K562 (cell line): ENCODE data around the gene RNPEPL1. TPM values are rescaled to one million over a fixed set of nuclear protein-coding genes. Genes with fewer than 3 reads are reported as not detected.
A peak's percentile ranks its signal among the peaks of the same experiment; 100 is the strongest.

Source experiments
- ARID1B ChIP-seq: fragments of 450-650 bp; IDR thresholded peaks from 2 replicates; pipeline ENCODE4 v1.6.1; 2016; ENCODE audit warnings: antibody characterized with exemption, mild to moderate bottlenecking, inconsistent platforms
- COPS2 ChIP-seq: fragments of 450-650 bp; conservative IDR thresholded peaks from 2 replicates; pipeline ENCODE4 v1.6.1; 2016; ENCODE audit warnings: mild to moderate bottlenecking, moderate library complexity
- CREBBP ChIP-seq: IDR thresholded peaks from one replicate; pipeline ENCODE4 v1.6.1; 2012; ENCODE audit warnings: low read depth, mild to moderate bottlenecking, control low read depth, inconsistent platforms, low read length
- CTCFL ChIP-seq: IDR thresholded peaks from 2 replicates; pipeline ENCODE4 v1.6.1; 2011; ENCODE audit warnings: borderline replicate concordance, low read depth, mild to moderate bottlenecking, moderate library complexity, low read length; ENCODE audit not compliant: insufficient read depth, poor library complexity, severe bottlenecking
- HDAC6 ChIP-seq: IDR thresholded peaks from 2 replicates; pipeline ENCODE4 v1.6.1; 2012; ENCODE audit warnings: low read depth, mild to moderate bottlenecking, control low read depth, inconsistent platforms, low read length, moderate library complexity
- KAT2B ChIP-seq: IDR thresholded peaks from one replicate; pipeline ENCODE4 v1.6.1; 2012; ENCODE audit warnings: low read depth, mild to moderate bottlenecking, control low read depth, inconsistent platforms, low read length, moderate library complexity
- MBD2 ChIP-seq: sonication (generic); IDR thresholded peaks from 2 replicates; pipeline ENCODE4 v1.6.1; 2016; ENCODE audit warnings: low read depth, borderline replicate concordance
- MLLT1 ChIP-seq, 2 experiments: fragments of 450-650 bp; IDR thresholded peaks; 2 replicates each; pipeline ENCODE4 v1.6.1; 2016
- NFXL1 ChIP-seq: fragments of 450-650 bp; formaldehyde crosslinking; IDR thresholded peaks from 2 replicates; pipeline ENCODE4 v1.4.0; 2021; ENCODE audit warnings: mild to moderate bottlenecking
- NR2C1 ChIP-seq, 2 experiments: fragments of 450-650 bp; IDR thresholded peaks; 2 replicates each; pipeline ENCODE4 v1.6.1; 2017; ENCODE audit warnings: mild to moderate bottlenecking in 2 of 2, antibody characterized with exemption in 1 of 2, inconsistent platforms in 1 of 2, missing compliant biosample characterization in 1 of 2, missing genetic modification characterization in 1 of 2
- PHF8 ChIP-seq: fragments of 200-600 bp; sonication (generic); IDR thresholded peaks from 2 replicates; pipeline ENCODE4 v1.6.1; 2012; ENCODE audit warnings: mixed run types, mild to moderate bottlenecking, inconsistent platforms, low read length, moderate library complexity, borderline replicate concordance
- PHTF2 ChIP-seq: fragments of 250-450 bp; sonication (Bioruptor Pico); IDR thresholded peaks from 2 replicates; pipeline ENCODE4 v1.5.0; 2021; ENCODE audit warnings: mild to moderate bottlenecking
- PKNOX1 ChIP-seq: fragments of 450-650 bp; IDR thresholded peaks from 2 replicates; pipeline ENCODE4 v1.6.1; 2016
- POLR2B ChIP-seq: fragments of 450-650 bp; IDR thresholded peaks from 2 replicates; pipeline ENCODE4 v1.6.1; 2018; ENCODE audit warnings: low read depth; ENCODE audit not compliant: partially characterized antibody
- TAF7 ChIP-seq: fragments of 450-650 bp; IDR thresholded peaks from 2 replicates; pipeline ENCODE4 v1.6.1; 2016; ENCODE audit warnings: missing genetic modification characterization, missing compliant biosample characterization
- ZNF175 ChIP-seq: fragments of 200-800 bp; sonication (Bioruptor generic); IDR thresholded peaks from 2 replicates; pipeline ENCODE4 v1.6.1; 2016; ENCODE audit warnings: low read depth, mild to moderate bottlenecking, missing genetic modification characterization, missing compliant biosample characterization
- ZNF699 ChIP-seq: fragments of 250-450 bp; sonication (Bioruptor Pico); IDR thresholded peaks from 2 replicates; pipeline ENCODE4 v1.8.0; 2021; ENCODE audit warnings: mild to moderate bottlenecking, moderate library complexity; ENCODE audit not compliant: insufficient replicate concordance
- polyA plus RNA-seq, 8 experiments: library from polyadenylated mRNA; depleted of rRNA in 4 of 8; stranded (reverse) in 5 of 8; unstranded in 3 of 8; fragments of >200 nt; fragmentation: Nextera tagmentation in 2 of 8; fragmentation: Illumina TruSeq in 1 of 8; extraction: Ambion mirVana in 2 of 8; extraction: Trizol in 1 of 8; gene quantifications; 2 replicates each; pipeline versions ENCODE4 v1.2.1 to v1.2.3, GENCODE V29; 2011 to 2014; ENCODE audit warnings: inconsistent platforms in 1 of 8, missing spikeins in 1 of 8
- total RNA-seq, 7 experiments: library from RNA; depleted of rRNA in 6 of 7; stranded (reverse); fragments of >200 nt in 6 of 7; fragmentation: Illumina TruSeq in 2 of 7; extraction: Trizol in 2 of 7; gene quantifications; 2 replicates each; pipeline versions ENCODE4 v1.2.1 to v1.2.3, GENCODE V29; 2011 to 2021; ENCODE audit warnings: low replicate concordance in 1 of 7
- TF ChIP-seq, protein P1 (sequence below): IDR thresholded peaks from 2 replicates; pipeline ENCODE4 v1.6.1; 2012; ENCODE audit warnings: low read depth, low read length, improper control_type of control experiment, borderline replicate concordance
- TF ChIP-seq, protein P2 (sequence below): IDR thresholded peaks from 2 replicates; pipeline ENCODE4 v1.6.1; 2011; ENCODE audit not compliant: insufficient read length; ENCODE audit errors: extremely low read depth

RNPEPL1 gene
- total and polyA plus RNA-seq, 9 of the 15 experiments (the other 6 are each of a cell fraction or from before 2014, with no cell fraction given) = 0.07 to 38.7 (median 5.6) TPM

DNA sequence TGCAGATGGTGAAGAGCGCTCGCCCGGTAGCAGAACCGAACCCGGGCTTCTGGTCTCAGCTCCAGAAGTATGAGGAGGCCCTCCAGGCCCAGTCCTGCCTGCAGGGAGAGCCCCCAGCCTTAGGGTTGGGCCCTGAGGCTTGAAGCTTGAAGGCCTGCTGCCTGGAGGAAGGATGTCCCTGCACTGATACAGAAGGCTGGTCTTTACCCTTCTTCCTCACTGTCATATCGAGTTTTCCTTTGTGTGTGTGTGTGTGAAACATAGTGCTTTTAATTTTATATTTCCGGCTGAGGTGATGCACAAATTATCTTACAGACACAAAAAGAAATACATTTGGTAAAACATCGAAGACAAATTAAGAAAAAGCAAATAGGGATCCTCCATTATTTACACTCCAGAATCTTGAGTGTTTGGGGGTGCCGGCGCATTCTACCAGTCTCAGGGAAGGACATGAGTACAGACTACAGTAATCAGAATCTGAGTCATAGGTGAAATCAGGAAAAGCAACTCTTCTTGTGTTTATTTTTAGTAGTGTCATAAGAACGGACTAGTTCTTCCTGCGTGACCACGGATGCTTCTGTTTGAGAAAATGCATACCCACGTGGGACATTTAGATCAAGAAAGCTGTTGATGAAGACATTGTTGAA, 6.8 kb upstream of the RNPEPL1 start (continued):
- no peak for TF ChIP-seq HDAC6
- no peak for TF ChIP-seq COPS2
- TF ChIP-seq, protein P1, sequence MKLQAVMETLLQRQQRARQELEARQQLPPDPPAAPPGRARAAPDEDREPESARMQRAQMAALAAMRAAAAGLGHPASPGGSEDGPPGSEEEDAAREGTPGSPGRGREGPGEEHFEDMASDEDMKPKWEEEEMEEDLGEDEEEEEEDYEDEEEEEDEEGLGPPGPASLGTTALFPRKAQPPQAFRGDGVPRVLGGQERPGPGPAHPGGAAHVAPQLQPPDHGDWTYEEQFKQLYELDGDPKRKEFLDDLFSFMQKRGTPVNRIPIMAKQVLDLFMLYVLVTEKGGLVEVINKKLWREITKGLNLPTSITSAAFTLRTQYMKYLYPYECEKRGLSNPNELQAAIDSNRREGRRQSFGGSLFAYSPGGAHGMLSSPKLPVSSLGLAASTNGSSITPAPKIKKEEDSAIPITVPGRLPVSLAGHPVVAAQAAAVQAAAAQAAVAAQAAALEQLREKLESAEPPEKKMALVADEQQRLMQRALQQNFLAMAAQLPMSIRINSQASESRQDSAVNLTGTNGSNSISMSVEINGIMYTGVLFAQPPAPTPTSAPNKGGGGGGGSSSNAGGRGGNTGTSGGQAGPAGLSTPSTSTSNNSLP = no peak
- peak; percentile 39; the same call in 1 of the 2 replicates for TF ChIP-seq ZNF175 (CRISPR knock-in tag)
- 0 out of 2 replicates have a peak, but pooled peaks have one; percentile 10 for TF ChIP-seq ARID1B
- no peak for TF ChIP-seq CTCFL
- TF ChIP-seq NR2C1 (IDR thresholded peaks at IDR 0.05) = no peak
- no peak for TF ChIP-seq NR2C1 (tag; IDR thresholded peaks at IDR 0.05)
- TF ChIP-seq POLR2B = peak; percentile 73
- 0 out of 2 replicates have a peak, but pooled peaks have one; percentile 9 for TF ChIP-seq MBD2
- 0 out of 4 replicates have a peak, but pooled peaks of 1 of the 2 experiments have one; percentile 22 for TF ChIP-seq MLLT1 (IDR thresholded peaks at IDR 0.05)
- TF ChIP-seq PKNOX1 = no peak
- TF ChIP-seq, protein P2, sequence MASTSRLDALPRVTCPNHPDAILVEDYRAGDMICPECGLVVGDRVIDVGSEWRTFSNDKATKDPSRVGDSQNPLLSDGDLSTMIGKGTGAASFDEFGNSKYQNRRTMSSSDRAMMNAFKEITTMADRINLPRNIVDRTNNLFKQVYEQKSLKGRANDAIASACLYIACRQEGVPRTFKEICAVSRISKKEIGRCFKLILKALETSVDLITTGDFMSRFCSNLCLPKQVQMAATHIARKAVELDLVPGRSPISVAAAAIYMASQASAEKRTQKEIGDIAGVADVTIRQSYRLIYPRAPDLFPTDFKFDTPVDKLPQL = no peak
- no peak for TF ChIP-seq CREBBP
- TF ChIP-seq KAT2B = no peak
- peak; percentile 28; the same call in 1 of the 2 replicates for TF ChIP-seq PHF8
- no peak for TF ChIP-seq PHTF2 (CRISPR knock-in tag)
- TF ChIP-seq ZNF699 (CRISPR knock-in tag) = no peak
- TF ChIP-seq NFXL1 (CRISPR knock-in tag) = no peak
- TF ChIP-seq TAF7 (tag) = peak; percentile 39; the same call in 1 of the 2 replicates
